ENCODE data around the gene ELAVL4.

ELAVL4 gene

DNA sequence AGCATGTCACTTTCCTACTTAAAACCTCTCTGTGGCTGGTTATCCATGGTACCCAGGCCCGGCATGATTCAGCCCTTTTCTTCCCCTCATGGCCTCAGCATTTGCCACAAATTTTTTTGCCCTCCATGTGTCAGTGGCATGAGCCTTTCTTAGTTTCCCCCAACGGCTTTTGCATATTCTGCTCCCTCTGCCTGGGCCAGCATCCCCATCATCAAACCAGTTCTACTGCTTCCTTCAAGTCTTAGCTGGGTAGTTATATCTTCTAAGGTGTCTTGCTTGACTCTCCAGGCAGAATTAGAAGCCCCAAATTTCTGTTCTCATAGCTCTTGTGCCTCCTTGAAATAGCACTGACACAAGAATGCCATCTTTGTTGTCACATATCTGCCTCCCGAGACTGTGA, 127.9 kb downstream of the ELAVL4 start:
- no peaks in the 10 kb centered on the region for H3K27me3 ChIP-seq (ENCODE audit: control insufficient read depth, insufficient read depth, low read length, poor library complexity, severe bottlenecking)
- no peak overlapping the region for H3K27ac ChIP-seq (ENCODE audit: insufficient read depth, low read depth, low read length, poor library complexity, severe bottlenecking)
- no peaks in the 10 kb centered on the region for H3K9me3 ChIP-seq (ENCODE audit: control insufficient read depth, low read length)
- H3K36me3 ChIP-seq (ENCODE audit: control insufficient read depth, insufficient read depth, low read length) = no peaks in the 10 kb centered on the region
- H3K4me3 ChIP-seq (ENCODE audit: insufficient read depth, low read depth, low read length) = no peak overlapping the region
- WGBS, 2 experiments = 76 to 80% methylated on average over 3 of the region's 3 CpGs
- H3K4me1 ChIP-seq (ENCODE audit: control insufficient read depth, insufficient read depth, low read length) = no peaks in the 10 kb centered on the region

DNA sequence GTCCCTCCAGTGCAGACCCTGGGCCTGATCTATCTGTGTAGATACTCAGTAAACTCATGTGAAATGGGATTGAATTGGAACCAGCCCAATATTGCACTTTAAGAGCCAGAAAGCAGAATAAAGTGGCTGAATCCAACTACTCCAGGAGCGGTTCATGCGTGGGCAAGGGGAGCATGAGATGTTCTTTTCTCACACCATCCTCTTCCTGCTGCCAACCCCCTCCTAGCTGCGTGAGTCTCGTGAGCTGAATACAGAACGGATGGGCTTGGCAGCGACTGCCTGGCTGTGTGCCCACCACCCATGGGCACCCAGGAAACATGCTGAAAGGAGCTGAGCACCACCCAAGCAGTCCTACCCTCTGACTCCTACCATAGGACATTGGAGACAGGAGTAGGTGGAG, 128.3 kb downstream of the ELAVL4 start:
- H3K4me3 ChIP-seq (ENCODE audit: insufficient read depth, low read depth, low read length) = no peak overlapping the region
- no peak overlapping the region for H3K27ac ChIP-seq (ENCODE audit: insufficient read depth, low read depth, low read length, poor library complexity, severe bottlenecking)
- H3K27me3 ChIP-seq (ENCODE audit: control insufficient read depth, insufficient read depth, low read length, poor library complexity, severe bottlenecking) = no peaks in the 10 kb centered on the region
- no peaks in the 10 kb centered on the region for H3K36me3 ChIP-seq (ENCODE audit: control insufficient read depth, insufficient read depth, low read length)
- WGBS, 2 experiments = 74 to 75% methylated on average over 6 of the region's 6 CpGs
- H3K4me1 ChIP-seq (ENCODE audit: control insufficient read depth, insufficient read depth, low read length) = no peaks in the 10 kb centered on the region
- H3K9me3 ChIP-seq (ENCODE audit: control insufficient read depth, low read length) = no peaks in the 10 kb centered on the region

DNA sequence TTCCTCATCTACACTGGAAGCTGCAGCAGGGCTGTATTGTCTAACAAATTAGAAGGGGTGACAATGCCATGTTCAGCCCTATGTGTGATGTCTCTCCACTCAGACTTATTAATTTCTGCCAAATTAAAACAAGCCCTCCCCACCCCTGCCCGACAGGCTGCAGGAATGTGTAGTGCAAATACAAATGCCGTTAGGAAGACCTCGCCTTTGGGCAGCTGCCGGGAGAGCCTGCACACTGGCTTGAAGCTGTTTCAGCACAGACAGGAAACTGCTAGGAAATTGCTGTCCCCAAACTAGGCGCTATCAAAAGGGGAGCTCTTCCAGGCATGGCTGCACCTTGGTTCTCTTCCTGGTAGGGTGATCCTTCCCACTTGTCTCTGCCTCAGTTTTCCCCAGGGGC, 135.2 kb downstream of the ELAVL4 start:
- Histone ChIP-seq H3K27me3 (ENCODE audit: control insufficient read depth, insufficient read depth, low read length, poor library complexity, severe bottlenecking) (no peaks in the 10 kb centered on the region), H3K27ac (ENCODE audit: insufficient read depth, low read depth, low read length, poor library complexity, severe bottlenecking) (no peak overlapping the region), H3K36me3 (ENCODE audit: control insufficient read depth, insufficient read depth, low read length) (no peaks in the 10 kb centered on the region), H3K4me3 (ENCODE audit: insufficient read depth, low read depth, low read length) (no peak overlapping the region), H3K4me1 (ENCODE audit: control insufficient read depth, insufficient read depth, low read length) (no peaks in the 10 kb centered on the region), H3K9me3 (ENCODE audit: control insufficient read depth, low read length) (no peaks in the 10 kb centered on the region)
- 80 to 84% methylated on average over 5 of the region's 5 CpGs for WGBS, 2 experiments

DNA sequence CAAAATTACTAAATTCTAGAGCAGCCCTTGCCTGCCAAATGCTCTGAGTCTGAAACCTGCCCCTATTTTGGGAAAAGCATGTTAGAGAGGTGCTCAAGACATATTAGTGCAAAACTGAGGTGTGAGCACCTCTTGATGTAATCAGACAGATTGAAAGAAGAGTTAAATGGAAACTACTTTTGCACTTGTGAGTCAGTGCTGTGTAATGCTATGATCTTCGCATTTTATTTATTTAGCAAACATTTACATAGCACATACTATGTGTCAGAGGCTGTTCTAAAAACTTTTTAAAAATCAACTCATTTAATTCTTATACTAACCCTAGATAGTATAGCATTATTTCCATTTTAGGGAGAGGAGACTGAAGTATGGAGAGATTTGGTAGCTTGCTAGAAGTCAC, 138.1 kb downstream of the ELAVL4 start:
- no peak overlapping the region for H3K4me3 ChIP-seq (ENCODE audit: insufficient read depth, low read depth, low read length)
- no peaks in the 10 kb centered on the region for H3K36me3 ChIP-seq (ENCODE audit: control insufficient read depth, insufficient read depth, low read length)
- peaks cover under 1% of the 10 kb centered on the region for H3K4me1 ChIP-seq (ENCODE audit: control insufficient read depth, insufficient read depth, low read length)
- no CpG with 5 or more reads among the region's 1 CpG for WGBS, 2 experiments
- no peaks in the 10 kb centered on the region for H3K27me3 ChIP-seq (ENCODE audit: control insufficient read depth, insufficient read depth, low read length, poor library complexity, severe bottlenecking)
- no peak overlapping the region for H3K27ac ChIP-seq (ENCODE audit: insufficient read depth, low read depth, low read length, poor library complexity, severe bottlenecking)
- H3K9me3 ChIP-seq (ENCODE audit: control insufficient read depth, low read length) = no peaks in the 10 kb centered on the region

DNA sequence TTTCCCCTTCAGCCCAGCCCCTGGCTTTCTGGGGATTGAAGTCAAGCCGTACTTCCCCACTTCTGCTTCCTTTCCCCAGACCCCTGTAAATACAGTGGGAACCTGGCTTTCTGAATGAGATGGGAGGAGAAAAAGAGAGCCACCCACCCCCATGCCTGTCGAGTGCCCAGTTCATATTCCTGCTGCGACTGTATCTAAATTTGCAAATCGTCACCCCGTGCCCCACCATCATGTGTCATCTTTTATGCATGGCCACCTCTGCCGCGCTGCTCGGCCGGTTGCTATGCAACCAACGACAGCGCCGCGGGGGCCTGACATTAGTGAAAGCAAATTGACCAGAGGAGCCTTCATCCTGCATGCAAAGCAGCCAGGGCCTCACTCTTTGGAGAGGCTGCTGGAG, 143.0 kb downstream of the ELAVL4 start:
- H3K27ac ChIP-seq (ENCODE audit: insufficient read depth, low read depth, low read length, poor library complexity, severe bottlenecking) = no peak overlapping the region

DNA sequence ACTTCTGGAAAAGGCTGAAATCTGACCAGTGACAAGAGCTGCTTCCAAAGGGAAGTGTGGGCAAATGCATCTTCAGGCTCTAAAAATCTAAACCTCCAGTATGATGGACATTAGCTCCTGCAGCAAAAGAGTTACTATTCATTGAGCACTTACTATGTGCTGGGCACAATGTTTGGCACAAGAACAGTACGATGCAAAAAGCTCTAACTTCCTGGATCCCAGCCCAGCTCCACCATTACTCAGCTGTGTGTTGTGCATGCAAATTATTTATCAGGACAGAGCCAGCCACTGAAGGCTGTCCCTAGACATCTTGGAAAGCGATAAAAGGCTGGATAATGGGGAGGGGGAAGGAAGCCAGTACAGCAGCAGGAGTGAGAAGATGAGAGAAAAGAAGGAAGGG, 143.5 kb downstream of the ELAVL4 start:
- no peaks in the 10 kb centered on the region for H3K36me3 ChIP-seq (ENCODE audit: control insufficient read depth, insufficient read depth, low read length)
- no peak overlapping the region for H3K27ac ChIP-seq (ENCODE audit: insufficient read depth, low read depth, low read length, poor library complexity, severe bottlenecking)
- H3K27me3 ChIP-seq (ENCODE audit: control insufficient read depth, insufficient read depth, low read length, poor library complexity, severe bottlenecking) = no peaks in the 10 kb centered on the region
- WGBS, 2 experiments = 65 to 66% methylated on average over 2 of the region's 2 CpGs
- H3K4me1 ChIP-seq (ENCODE audit: control insufficient read depth, insufficient read depth, low read length) = peaks cover 3% of the 10 kb centered on the region
- H3K4me3 ChIP-seq (ENCODE audit: insufficient read depth, low read depth, low read length) = no peak overlapping the region
- H3K9me3 ChIP-seq (ENCODE audit: control insufficient read depth, low read length) = no peaks in the 10 kb centered on the region

More for the DNA sequence above, 143.0 kb downstream of the ELAVL4 start:
- no peak overlapping the region for H3K4me3 ChIP-seq (ENCODE audit: insufficient read depth, low read depth, low read length)
- 9 to 16% methylated on average over 12 to 13 of the region's 13 CpGs for WGBS, 2 experiments
- no peaks in the 10 kb centered on the region for H3K9me3 ChIP-seq (ENCODE audit: control insufficient read depth, low read length)
- H3K27me3 ChIP-seq (ENCODE audit: control insufficient read depth, insufficient read depth, low read length, poor library complexity, severe bottlenecking) = no peaks in the 10 kb centered on the region
- H3K36me3 ChIP-seq (ENCODE audit: control insufficient read depth, insufficient read depth, low read length) = no peaks in the 10 kb centered on the region
- H3K4me1 ChIP-seq (ENCODE audit: control insufficient read depth, insufficient read depth, low read length) = peaks cover 3% of the 10 kb centered on the region

Data from ectodermal cell (in vitro differentiated cells).